GM20000 (cell line): ENCODE data around the gene DVL3.

ENCODE experiments used
- DNase-seq: peaks from one replicate; pipeline ENCODE4 v3.0.0; 2012; ENCODE audit warnings: low spot score
- CTCF ChIP-seq: IDR thresholded peaks from 2 replicates; pipeline ENCODE4 v1.5.1; 2012; ENCODE audit warnings: mild to moderate bottlenecking, control low read depth; ENCODE audit errors: extremely low read depth, missing control alignments

The DVL3 gene

GRCh38 chr3:184174646-184175492 is 19.7 kb downstream of the DVL3 start, which contains the start of gene AP2M1:
TSS of gene AP2M1 (plus strand) at chr3:184174855. CDS start at chr3:184176994, 2,139 bp downstream.
- no peak for TF ChIP-seq CTCF
- DNase-seq, result peak; percentile 98

DNA sequence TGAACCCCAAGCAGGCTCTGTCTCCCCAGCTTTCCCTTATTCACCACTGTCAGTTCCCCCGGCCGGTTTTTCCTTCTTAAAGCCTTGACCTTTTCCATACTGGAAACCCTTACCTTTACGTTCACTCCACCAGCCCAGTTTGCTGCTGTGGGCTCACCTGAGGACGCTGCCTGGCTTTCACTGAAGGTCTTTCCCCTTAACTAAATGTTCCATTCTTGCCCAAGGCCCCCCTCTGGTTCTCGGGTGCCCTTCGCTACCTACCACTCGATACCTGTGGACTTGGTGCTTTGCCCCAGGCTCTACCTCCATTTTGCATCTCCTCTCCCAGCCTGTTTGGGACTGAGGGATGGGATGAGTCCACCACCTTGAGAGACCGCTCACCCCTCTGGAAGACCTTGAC is 20.3 kb downstream of the DVL3 start:
- DNase-seq, result no peak
- no peak for TF ChIP-seq CTCF

DNA sequence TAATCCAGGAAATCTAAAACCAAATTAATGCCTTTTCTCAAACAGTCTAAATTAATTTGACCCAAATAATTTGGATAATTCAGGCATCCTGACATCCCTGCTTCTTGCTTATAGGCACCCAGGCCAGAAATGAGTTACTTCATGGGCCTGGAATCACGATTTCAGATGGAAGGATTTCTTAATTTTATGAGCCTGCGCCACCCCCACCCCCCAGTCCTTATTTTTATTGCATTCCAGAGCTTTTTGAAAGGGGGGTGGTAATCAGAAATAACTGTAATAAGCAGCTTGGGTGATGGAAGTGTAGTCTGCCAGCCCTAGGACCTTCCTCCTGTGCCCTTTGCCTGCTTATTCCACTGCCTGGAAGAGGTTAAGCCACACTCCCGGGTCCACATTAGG is 20.8 kb downstream of the DVL3 start:
- no peak for TF ChIP-seq CTCF
- DNase-seq, result no peak

- no peak for TF ChIP-seq CTCF
- no peak for DNase-seq
Measured at GRCh38 chr3:184176377-184177330, 21.5 kb downstream of the DVL3 start.

GRCh38 chr3:184177331-184177731 is 22.2 kb downstream of the DVL3 start:
- DNase-seq, result no peak
- no peak for TF ChIP-seq CTCF

GRCh38 chr3:184177767-184178306 is 22.7 kb downstream of the DVL3 start:
- no peak for TF ChIP-seq CTCF
- no peak for DNase-seq
